Peyer's patch (tissue), 4 donors: ENCODE results near the gene JPH3. TPM values are rescaled to one million over a fixed set of nuclear protein-coding genes. Genes with fewer than 3 reads are reported as not detected.

Source experiments
- DNase-seq, 3 donors: peaks; one replicate each; pipeline ENCODE4 v3.0.0-alpha.2; 2017 to 2019
- H3K27ac ChIP-seq, 4 donors: fragments of 200-600 bp; sonication (generic); one replicate each; pipeline ENCODE4 v1.5.1; 2016 to 2019
- H3K27me3 ChIP-seq, 2 donors: fragments of 200-600 bp; sonication (generic); one replicate each; pipeline ENCODE4 v1.5.1; 2019
- H3K36me3 ChIP-seq, 3 donors: fragments of 200-600 bp; sonication (generic); one replicate each; pipeline ENCODE4 v1.5.1; 2016 to 2019
- H3K4me1 ChIP-seq, 4 donors: fragments of 200-600 bp; sonication (generic); one replicate each; pipeline ENCODE4 v1.5.1; 2016 to 2019
- H3K4me3 ChIP-seq, 4 donors: fragments of 200-600 bp; sonication (generic); 1 replicate in 3 of 4; 2 replicates in 1 of 4; pipeline ENCODE4 v1.5.1; 2016 to 2019; ENCODE audit warnings: mild to moderate bottlenecking in 1 of 4
- H3K9me3 ChIP-seq, 4 donors: fragments of 200-600 bp; sonication (generic); one replicate each; pipeline ENCODE4 v1.5.1; 2016 to 2019; ENCODE audit warnings: mild to moderate bottlenecking in 1 of 4
- POLR2A ChIP-seq, 2 donors: fragments of 450-650 bp; IDR thresholded peaks; one replicate each; pipeline ENCODE4 v1.5.1; 2017; ENCODE audit warnings: antibody characterized with exemption in 2 of 2, mild to moderate bottlenecking in 2 of 2, moderate library complexity in 2 of 2
- total RNA-seq, 4 donors: library from RNA; depleted of rRNA; stranded (reverse); fragments of >200 nt; gene quantifications; one replicate each; pipeline ENCODE4 v1.1.0, GENCODE V29; 2016
- TF ChIP-seq, protein P1 (sequence below), 6 experiments: fragments of 450-650 bp in 4 of 6; fragments of 200-600 bp in 2 of 6; sonication (generic) in 1 of 6; IDR thresholded peaks; one replicate each; pipeline ENCODE4 v1.5.1; 2017 to 2019; ENCODE audit warnings: antibody characterized with exemption in 6 of 6, mild to moderate bottlenecking in 3 of 6, moderate library complexity in 1 of 6

JPH3 gene
- total RNA-seq, 4 donors from 2014 or later: 0.13 to 0.57 TPM; not detected in 2

DNA sequence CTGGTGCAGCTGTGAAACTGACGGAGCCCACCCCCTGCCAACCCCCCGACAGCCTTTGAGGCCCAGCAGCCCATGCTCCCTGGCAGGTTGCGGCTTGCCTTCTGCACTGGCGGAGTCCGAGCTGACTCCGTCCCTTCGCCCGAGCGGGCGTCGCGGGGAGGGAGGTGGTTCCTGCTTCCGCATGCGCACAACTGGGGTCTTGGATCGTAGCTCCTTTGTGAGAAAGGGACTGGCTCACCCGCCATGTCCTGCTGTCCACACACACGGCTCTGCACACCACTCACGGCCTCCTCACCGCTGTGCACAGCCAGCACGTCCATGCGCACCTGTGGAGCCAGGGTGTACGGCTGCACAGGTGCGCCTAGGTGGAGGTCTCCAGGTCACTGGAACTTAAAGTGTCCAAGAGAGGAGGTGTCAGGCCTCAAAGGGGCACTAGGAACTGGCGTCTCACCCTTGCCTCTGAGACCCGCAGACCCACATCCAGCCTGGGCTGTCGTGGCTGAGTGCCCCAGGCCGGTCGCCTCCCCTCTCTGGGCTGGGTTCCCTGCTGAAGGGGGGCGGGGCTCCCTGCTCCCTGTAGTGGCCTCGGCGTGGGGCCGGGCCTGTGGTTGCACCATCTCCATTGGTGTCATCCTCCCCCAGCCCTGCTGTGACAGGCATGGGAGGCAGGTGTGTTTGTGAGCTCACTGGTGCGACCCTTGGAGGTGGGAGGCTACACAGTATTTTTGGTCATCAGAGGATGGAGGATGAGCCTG lies 45.3 kb downstream of the JPH3 start:
- peaks cover 0 to 6% (median 0%) of the 10 kb centered on the region in 4 donors for H3K4me1 ChIP-seq
- no peaks in the 10 kb centered on the region for H3K27me3 ChIP-seq
- no peaks in the 10 kb centered on the region for H3K36me3 ChIP-seq
- H3K9me3 ChIP-seq: no peaks in the 10 kb centered on the region
- H3K4me3 ChIP-seq: no peak overlapping the region
- DNase-seq: no peak
- H3K27ac ChIP-seq: no peak overlapping the region
- TF ChIP-seq, protein P1, sequence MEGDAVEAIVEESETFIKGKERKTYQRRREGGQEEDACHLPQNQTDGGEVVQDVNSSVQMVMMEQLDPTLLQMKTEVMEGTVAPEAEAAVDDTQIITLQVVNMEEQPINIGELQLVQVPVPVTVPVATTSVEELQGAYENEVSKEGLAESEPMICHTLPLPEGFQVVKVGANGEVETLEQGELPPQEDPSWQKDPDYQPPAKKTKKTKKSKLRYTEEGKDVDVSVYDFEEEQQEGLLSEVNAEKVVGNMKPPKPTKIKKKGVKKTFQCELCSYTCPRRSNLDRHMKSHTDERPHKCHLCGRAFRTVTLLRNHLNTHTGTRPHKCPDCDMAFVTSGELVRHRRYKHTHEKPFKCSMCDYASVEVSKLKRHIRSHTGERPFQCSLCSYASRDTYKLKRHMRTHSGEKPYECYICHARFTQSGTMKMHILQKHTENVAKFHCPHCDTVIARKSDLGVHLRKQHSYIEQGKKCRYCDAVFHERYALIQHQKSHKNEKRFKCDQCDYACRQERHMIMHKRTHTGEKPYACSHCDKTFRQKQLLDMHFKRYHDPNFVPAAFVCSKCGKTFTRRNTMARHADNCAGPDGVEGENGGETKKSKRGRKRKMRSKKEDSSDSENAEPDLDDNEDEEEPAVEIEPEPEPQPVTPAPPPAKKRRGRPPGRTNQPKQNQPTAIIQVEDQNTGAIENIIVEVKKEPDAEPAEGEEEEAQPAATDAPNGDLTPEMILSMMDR (IDR thresholded peaks at IDR 0.05): no peak
- no peak for TF ChIP-seq POLR2A (IDR thresholded peaks at IDR 0.05)

DNA sequence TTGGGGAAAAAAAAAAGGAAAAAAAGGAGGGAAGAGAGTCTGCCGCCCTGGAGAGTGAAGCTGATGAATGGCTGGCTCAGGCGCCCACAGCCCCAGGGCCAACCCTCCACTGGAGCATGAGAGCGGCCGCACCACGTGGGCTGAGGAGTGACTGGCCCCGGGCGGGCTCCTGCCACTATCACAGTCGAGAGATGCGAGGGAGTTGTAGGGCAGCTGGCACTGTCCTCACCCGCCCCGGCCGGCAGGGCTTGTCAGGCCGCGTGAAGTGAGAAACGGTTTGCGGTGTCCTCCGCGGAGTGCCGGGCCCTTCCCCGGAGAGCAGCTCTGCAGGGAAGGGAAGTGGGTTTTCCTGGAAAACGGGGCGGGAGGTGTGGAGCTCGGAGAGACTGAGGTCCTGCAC lies 45.9 kb downstream of the JPH3 start:
- TF ChIP-seq, protein P1 (IDR thresholded peaks at IDR 0.05): no peak
- no peak for TF ChIP-seq POLR2A (IDR thresholded peaks at IDR 0.05)
- no peak overlapping the region for H3K4me3 ChIP-seq
- no peaks in the 10 kb centered on the region for H3K9me3 ChIP-seq
- peaks cover 0 to 6% (median 0%) of the 10 kb centered on the region in 4 donors for H3K4me1 ChIP-seq
- DNase-seq: no peak
- no peaks in the 10 kb centered on the region for H3K27me3 ChIP-seq
- H3K27ac ChIP-seq: no peak overlapping the region
- H3K36me3 ChIP-seq: no peaks in the 10 kb centered on the region

- Histone ChIP-seq H3K36me3 (no peaks in the 10 kb centered on the region), H3K27ac (no peak overlapping the region), H3K4me3 (no peak overlapping the region), H3K4me1 (peaks cover 0 to 6% (median 0%) of the 10 kb centered on the region in 4 donors), H3K9me3 (no peaks in the 10 kb centered on the region), H3K27me3 (no peaks in the 10 kb centered on the region)
- no peak for DNase-seq
- TF ChIP-seq POLR2A (IDR thresholded peaks at IDR 0.05): no peak
- TF ChIP-seq, protein P1 (IDR thresholded peaks at IDR 0.05): no peak
Measured at GRCh38 chr16:87648698-87649487, 46.6 kb downstream of the JPH3 start.

- no peak overlapping the region for H3K4me3 ChIP-seq
- no peak for DNase-seq
- H3K27ac ChIP-seq: no peak overlapping the region
- H3K36me3 ChIP-seq: no peaks in the 10 kb centered on the region
- H3K9me3 ChIP-seq: no peaks in the 10 kb centered on the region
- H3K27me3 ChIP-seq: no peaks in the 10 kb centered on the region
- TF ChIP-seq, protein P1 (IDR thresholded peaks at IDR 0.05): no peak
- no peak for TF ChIP-seq POLR2A (IDR thresholded peaks at IDR 0.05)
- H3K4me1 ChIP-seq: no peaks in the 10 kb centered on the region
Measured at GRCh38 chr16:87652386-87652785, 50.1 kb downstream of the JPH3 start.

DNA sequence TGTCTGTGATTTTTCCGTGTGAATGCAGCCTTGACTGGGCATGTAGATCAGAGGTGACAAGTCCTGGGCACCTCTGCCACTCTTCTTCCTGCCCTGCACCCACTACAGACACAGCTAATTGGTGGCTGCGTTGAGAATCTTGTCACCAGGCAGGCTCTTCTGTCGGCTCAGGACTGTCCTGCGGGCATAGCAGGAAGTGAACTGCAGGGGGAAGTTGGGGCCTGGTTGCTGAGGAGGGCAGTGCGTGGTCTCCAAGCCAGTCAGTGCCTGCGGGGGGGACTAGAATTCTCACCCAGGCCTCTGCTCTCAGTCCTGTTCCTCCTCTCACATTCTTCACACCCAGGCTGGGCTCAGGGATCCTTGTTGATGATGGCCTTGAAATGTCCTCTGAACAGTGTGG lies 50.5 kb downstream of the JPH3 start:
- Histone ChIP-seq H3K4me3 (no peak overlapping the region), H3K27me3 (no peaks in the 10 kb centered on the region), H3K36me3 (no peaks in the 10 kb centered on the region), H3K9me3 (peaks cover 0 to 3% (median under 1%) of the 10 kb centered on the region in 4 donors), H3K27ac (no peak overlapping the region), H3K4me1 (no peaks in the 10 kb centered on the region)
- no peak for TF ChIP-seq POLR2A (IDR thresholded peaks at IDR 0.05)
- TF ChIP-seq, protein P1 (IDR thresholded peaks at IDR 0.05): no peak
- no peak for DNase-seq
